Lower leg skin (tissue), 4 donors: ENCODE data around the gene DOK7. TPM values are rescaled to one million over a fixed set of nuclear protein-coding genes. Genes with fewer than 3 reads are reported as not detected.
A peak's percentile ranks its signal among the peaks of the same experiment; 100 is the strongest.

Experiments
- DNase-seq, 2 donors: peaks; one replicate each; pipeline ENCODE4 v3.0.0-alpha.2; 2019; ENCODE audit warnings: low spot score in 2 of 2
- H3K4me3 ChIP-seq: fragments of 200-600 bp; sonication (generic); 2 replicates; pipeline ENCODE4 v1.5.1; 2017; ENCODE audit warnings: mild to moderate bottlenecking, low read depth; ENCODE audit not compliant: poor library complexity, severe bottlenecking
- CTCF ChIP-seq, 3 donors: fragments of 450-650 bp; IDR thresholded peaks; one replicate each; pipeline ENCODE4 v1.5.1; 2016; ENCODE audit warnings: antibody characterized with exemption in 3 of 3, mild to moderate bottlenecking in 3 of 3, moderate library complexity in 2 of 3
- POLR2A ChIP-seq, 2 donors: fragments of 450-650 bp; IDR thresholded peaks; one replicate each; pipeline ENCODE4 v1.6.1; 2016 to 2017; ENCODE audit warnings: antibody characterized with exemption in 2 of 2, mild to moderate bottlenecking in 1 of 2, moderate library complexity in 1 of 2
- WGBS, 2 donors: methylation state at CpG; one replicate each; pipeline ENCODE4 v1.1.5; 2018; 5-methylcytosine and 5-hydroxymethylcytosine counted together
- intact Hi-C: fragments of 100-400 bp; cut with DNase I; formaldehyde crosslinking; loops from one replicate; pipeline ENCODE4 v1.15.0; 2023; ENCODE audit warnings: low total_unique reads
- total RNA-seq, 4 donors: library from RNA; depleted of rRNA; stranded (reverse); fragments of >200 nt; gene quantifications; one replicate each; pipeline ENCODE4 v1.1.0, GENCODE V29; 2016

DOK7 gene
- total RNA-seq, 4 donors from 2014 or later = 1.9 to 9.8 (median 5.9) TPM

GRCh38 chr4:3441501-3442459 lies 21.3 kb upstream of the DOK7 start, which contains the start of gene HGFAC:
Gene HGFAC (plus strand): TSS chr4:3441968. CDS start chr4:3442002, 34 bp downstream.
- intact Hi-C loops = loop anchor here (5.0 to 10.0 kb wide), 2 partner anchors 99 to 337 kb away; no protein-coding TSS in a partner anchor
- WGBS, 2 donors = 82 to 83% methylated on average over 18 to 26 of the region's 27 CpGs
- DNase-seq = no peak
- TF ChIP-seq POLR2A (IDR thresholded peaks at IDR 0.05) (no peak), CTCF (IDR thresholded peaks at IDR 0.05) (no peak)
- H3K4me3 ChIP-seq = no peak within 1 kb of the TSS

GRCh38 chr4:3442460-3442958 lies 20.6 kb upstream of the DOK7 start:
- intact Hi-C loops = loop anchor here (5.0 to 10.0 kb wide), 2 partner anchors 100 to 338 kb away; no protein-coding TSS in a partner anchor
- TF ChIP-seq POLR2A (IDR thresholded peaks at IDR 0.05) (no peak), CTCF (IDR thresholded peaks at IDR 0.05) (no peak)
- no peak overlapping the region for H3K4me3 ChIP-seq
- WGBS, 2 donors = 74 to 80% methylated on average over 10 to 14 of the region's 14 CpGs
- DNase-seq = no peak

GRCh38 chr4:3442959-3443749 lies 20.0 kb upstream of the DOK7 start:
- TF ChIP-seq POLR2A (IDR thresholded peaks at IDR 0.05) (no peak), CTCF (IDR thresholded peaks at IDR 0.05) (peak in 2 of 3 donors; percentile 23 to 97)
- intact Hi-C loops = loop anchor here (5.0 to 10.0 kb wide), 2 partner anchors 101 to 338 kb away; no protein-coding TSS in a partner anchor
- H3K4me3 ChIP-seq = no peak overlapping the region
- DNase-seq = no peak
- WGBS, 2 donors = 34 to 59% methylated on average over 17 to 25 of the region's 36 CpGs

GRCh38 chr4:3443750-3444309 lies 19.3 kb upstream of the DOK7 start:
- intact Hi-C loops = loop anchor here (5.0 to 10.0 kb wide), 2 partner anchors 102 to 339 kb away; no protein-coding TSS in a partner anchor
- TF ChIP-seq CTCF (IDR thresholded peaks at IDR 0.05) (no peak), POLR2A (IDR thresholded peaks at IDR 0.05) (no peak)
- no peak overlapping the region for H3K4me3 ChIP-seq
- 66 to 68% methylated on average over 4 to 13 of the region's 17 CpGs for WGBS, 2 donors
- DNase-seq = no peak
